OCI-M2 (cell line): Measurements from ENCODE around the gene PTGES3.
A peak's percentile ranks its signal among the peaks of the same experiment; 100 is the strongest.
"Not testable (repeated sequence)": the region's sequence is repeated elsewhere in the genome, so short reads cannot be mapped to it uniquely, and the experiment has no call there.

Experiments
- DNase-seq: peaks from one replicate; lab custom pipeline; 2025; ENCODE audit not compliant: unreplicated experiment; lab: John Stamatoyannopoulos, UW

The PTGES3 gene

GRCh38 chr12:56688129-56688845 is at the start of gene PTGES3:
TSS of gene PTGES3 (minus strand) at chr12:56688284. CDS start at chr12:56687999, 285 bp downstream.
- peak; percentile 87 for DNase-seq

DNA sequence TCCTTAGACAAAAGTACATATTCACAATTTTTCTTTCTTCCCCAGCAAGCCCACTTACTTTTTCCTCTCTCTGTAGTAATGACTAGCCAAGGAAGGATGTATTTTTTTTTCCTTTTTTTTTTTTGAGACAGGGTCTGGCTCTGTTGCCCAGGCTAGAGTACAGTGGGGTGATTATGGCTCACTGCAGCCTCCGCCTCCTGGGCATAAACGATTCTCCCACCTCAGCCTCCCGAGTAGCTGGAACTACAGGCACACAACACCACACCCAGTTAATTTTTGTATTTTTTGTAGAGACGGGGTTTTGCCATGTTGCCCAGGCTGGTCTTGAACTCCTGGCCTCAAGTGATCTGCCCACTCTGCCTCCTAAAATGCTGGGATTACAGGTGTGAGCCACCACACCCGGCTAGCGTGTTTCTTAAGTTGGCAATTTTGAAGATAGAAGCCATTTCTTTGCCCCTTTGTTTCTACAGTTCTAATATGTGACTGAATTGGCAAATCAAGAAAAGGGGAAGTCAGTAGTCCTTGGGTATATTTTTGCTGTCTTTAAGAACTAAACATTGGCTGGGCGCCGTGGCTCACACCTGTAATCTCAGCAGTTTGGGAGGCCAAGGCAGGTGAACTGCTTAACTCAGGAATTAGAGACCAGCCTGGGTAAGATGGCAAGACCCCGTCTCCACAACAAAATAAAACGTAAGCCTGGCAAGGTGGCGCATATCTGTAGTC is 40.2 kb upstream of the PTGES3 start:
- DNase-seq, result no peak

GRCh38 chr12:56726196-56726675 is 38.2 kb upstream of the PTGES3 start:
- DNase-seq, result not testable (repeated sequence)

GRCh38 chr12:56725723-56726102 is 37.6 kb upstream of the PTGES3 start:
- no peak for DNase-seq

DNA sequence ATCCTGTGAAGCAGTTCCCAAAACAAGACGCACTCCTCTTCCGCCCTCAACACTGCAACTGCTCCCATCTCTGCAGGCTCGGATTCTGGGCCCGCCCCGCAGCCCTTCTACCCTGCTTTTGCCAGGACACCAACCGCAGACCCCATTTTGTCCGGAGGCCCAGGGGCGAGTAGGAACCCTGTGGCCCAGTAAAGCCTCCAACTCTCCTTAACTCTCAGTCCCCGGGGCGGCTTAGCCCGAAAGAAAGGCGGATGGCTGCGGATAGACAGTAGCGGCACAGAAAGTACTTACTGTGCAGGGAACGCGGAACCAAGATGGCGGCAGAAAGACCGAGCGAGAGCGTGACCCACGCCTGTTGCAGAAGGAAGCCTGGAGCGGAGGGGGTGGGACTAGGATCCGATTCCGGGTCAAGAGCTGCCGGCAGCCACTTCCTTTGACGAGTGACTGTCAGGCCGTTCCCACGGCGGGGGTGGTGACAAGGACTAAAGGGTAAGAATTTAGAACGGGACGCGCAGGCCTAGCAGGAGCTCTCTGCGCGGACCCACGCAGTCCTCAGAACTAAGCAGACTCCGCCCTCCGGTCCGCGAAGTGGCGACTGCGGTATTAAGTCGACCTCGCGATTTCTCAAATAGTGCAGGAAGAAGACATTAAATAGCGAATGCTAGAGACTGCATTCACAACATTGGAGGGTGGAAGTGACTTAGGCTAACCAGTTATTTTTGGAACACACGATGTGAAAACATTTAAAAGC is 37.1 kb upstream of the PTGES3 start, which contains the start of gene NACA:
TSS of gene NACA (minus strand) at position 328 of the 751 bp plus-strand sequence. CDS start 778 bp downstream, outside the sequence.
- peak; percentile 64 for DNase-seq

DNA sequence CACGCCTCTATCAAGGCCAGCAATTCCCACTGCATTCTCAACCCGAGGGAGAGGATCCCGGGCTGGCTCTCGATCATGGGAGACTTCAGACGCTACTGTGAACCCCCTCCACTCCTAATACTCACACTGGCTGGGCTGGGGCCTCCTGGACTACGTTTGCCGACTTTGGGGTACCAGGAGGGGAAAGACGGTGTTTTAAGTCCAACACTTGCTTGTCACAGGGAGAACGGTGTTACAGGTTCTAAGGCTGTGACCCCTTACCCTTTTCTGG is 36.6 kb upstream of the PTGES3 start:
- DNase-seq, result no peak

DNA sequence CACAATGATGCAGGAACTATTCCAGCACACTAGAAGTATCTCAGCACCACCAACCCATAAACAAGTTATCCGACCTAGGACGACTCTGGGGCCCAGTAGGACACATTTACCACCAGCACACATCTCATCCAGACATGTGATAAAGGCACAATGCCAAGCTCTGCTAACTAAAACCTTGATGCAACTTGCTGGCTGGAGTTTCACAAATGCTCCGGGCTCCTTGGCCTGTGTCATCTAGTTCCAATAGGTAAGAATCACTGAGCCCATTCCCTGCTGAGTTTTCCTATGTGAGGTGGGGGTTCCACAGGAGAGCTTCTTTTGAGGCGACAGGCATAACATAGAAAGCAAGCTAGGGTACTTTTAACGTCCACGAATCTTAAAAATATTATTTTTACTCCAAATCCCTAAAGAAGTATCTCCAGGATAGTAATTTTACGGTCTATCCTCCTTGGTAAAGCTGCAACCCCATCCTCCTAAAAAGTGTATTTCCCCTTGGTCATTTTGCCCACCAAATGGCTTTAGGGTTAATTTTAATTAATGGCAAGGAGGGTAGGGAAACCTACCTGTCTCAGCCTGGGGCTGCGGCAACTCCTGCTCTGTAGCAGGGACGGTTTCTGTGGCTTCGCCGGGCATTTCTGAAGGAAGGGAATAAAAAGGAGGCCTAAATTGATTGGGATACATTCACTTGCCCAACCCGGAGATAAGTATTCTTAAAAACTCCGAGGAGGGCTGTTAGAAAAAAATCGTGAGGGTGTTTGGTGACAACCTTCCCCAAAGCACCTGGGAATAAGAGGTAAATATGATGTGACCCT is 36.0 kb upstream of the PTGES3 start:
- DNase-seq, result no peak

DNA sequence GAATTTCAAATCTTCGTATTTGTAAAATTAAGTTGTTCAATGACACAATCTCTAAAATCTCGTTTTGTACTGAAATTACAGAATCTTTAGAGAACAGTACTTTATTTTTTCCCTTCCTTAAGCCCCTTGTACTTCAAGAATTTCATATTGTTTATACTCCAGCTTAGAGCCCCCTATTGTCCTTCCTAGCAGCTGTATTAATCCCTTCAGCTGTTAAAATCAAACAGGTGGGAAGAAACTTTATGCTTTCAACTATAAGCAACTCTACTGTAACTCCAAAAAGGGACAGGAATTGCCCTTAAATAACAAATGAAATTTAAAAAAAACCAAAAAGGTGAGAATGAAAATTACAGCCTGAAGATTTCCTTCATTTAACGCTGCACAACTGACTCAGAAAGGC is 35.3 kb upstream of the PTGES3 start:
- no peak for DNase-seq

GRCh38 chr12:56722832-56723231 is 34.7 kb upstream of the PTGES3 start:
- DNase-seq, result no peak

DNA sequence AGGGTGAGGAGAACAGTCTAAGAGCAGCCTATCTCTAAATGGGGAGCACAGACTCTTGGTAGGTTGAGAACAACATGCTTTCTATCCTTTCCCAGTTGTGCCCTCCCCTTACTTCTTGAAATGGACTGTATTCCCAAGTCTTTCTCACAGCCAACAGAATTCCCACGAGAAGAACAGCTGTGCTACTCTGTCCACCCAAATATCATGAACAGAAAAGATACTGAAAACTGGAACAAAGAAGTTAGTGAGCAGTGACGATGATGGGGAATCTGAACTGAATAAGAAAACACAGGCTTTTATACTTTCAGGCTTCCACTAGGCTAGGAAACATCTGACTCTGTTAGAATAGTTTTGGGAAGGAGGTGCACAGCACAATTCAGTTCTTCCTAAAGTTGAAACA is 33.6 kb upstream of the PTGES3 start:
- no peak for DNase-seq

- DNase-seq, result no peak
These were observed 33.1 kb upstream of the PTGES3 start for GRCh38 chr12:56721216-56721615.

DNA sequence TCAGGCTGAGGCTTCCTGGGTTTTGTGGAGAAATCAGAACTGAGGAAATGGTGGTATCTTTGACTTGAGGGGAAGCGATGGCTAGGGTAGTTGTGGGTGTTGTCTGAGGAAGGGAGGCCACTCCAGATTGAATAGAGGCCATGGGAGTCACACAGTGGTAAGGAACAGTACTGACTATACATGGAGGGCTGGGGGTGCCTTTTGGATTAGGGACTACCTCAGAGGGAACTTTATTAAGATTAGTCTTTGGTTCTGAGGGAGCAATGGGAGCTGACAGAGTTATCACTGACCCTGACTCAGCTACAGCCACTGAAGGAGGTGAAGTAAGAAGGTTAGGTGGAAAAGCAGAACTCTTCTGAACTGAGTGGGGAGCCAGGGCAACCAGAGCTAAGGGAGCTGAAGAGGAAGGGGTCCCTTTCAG is 32.7 kb upstream of the PTGES3 start:
- DNase-seq, result no peak

DNA sequence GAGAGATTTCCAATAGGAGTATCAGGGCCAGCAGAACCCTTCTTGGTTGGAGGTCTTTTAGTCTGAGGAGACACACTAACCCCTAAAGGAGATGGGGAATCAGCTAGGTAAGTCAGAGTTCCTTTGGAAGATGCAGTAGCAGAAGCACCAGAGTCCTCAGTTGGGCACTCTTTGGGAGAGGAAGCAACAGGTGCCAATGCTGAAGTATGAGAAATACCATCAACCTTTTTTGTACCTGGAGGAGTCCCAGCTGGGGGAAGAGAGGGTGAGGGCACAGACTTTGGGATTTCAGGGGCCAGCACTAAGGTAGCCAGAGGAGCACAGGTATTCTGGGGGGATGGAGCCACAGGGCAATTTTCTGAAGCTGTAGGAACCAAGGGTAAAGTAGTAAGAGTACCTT is 31.0 kb upstream of the PTGES3 start:
- no peak for DNase-seq

- no peak for DNase-seq
These were observed 30.6 kb upstream of the PTGES3 start for GRCh38 chr12:56718636-56719035.

- no peak for DNase-seq
These were observed 30.1 kb upstream of the PTGES3 start for GRCh38 chr12:56718149-56718548.

GRCh38 chr12:56716933-56717880 is 29.1 kb upstream of the PTGES3 start:
- no peak for DNase-seq

- no peak for DNase-seq
These were observed 28.4 kb upstream of the PTGES3 start for GRCh38 chr12:56716458-56716857.

GRCh38 chr12:56715798-56716197 is 27.7 kb upstream of the PTGES3 start:
- DNase-seq, result no peak

DNA sequence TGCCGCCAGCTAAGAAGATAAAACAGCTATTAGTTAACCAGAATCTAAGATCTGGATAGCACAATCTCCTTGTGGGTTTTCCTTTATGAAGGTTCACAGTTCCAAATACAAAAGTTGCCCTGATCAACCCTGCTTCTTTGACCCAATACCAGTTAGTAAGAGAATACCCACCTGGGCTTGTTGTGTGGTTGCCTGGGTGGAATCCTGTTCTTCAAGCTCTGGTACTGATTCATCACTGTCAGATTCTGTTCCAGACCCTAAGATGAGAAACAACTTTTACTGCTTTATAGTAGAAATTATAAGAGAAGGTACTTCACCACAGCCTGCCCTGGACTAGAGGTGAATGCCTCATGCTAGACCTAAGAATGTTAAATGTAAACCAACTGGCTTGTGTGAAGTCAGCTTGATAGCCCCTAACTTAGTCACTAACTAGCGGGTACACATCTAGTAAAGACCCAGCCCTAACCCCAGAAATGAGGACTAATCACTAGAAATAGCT is 26.4 kb upstream of the PTGES3 start:
- no peak for DNase-seq

GRCh38 chr12:56713345-56713744 is 25.3 kb upstream of the PTGES3 start:
- no peak for DNase-seq
